K562 (cell line): ENCODE results near the gene CENPX. TPM values are rescaled to one million over a fixed set of nuclear protein-coding genes. Genes with fewer than 3 reads are reported as not detected.

Source experiments
- BRF2 ChIP-seq: IDR thresholded peaks from 3 replicates; pipeline ENCODE4 v1.6.1; 2011; ENCODE audit warnings: borderline replicate concordance, mild to moderate bottlenecking; ENCODE audit not compliant: insufficient read length, insufficient read depth
- CCAR2 ChIP-seq: fragments of 200-400 bp; formaldehyde crosslinking; IDR thresholded peaks from 2 replicates; pipeline ENCODE4 v1.6.1; 2017; ENCODE audit warnings: mild to moderate bottlenecking, low read depth, low read length
- CREB1 ChIP-seq, 2 experiments: sonication (generic) in 1 of 2; formaldehyde crosslinking in 1 of 2; IDR thresholded peaks; 2 replicates each; pipeline versions ENCODE4 v1.6.1 to v1.8.0; 2012 to 2022; ENCODE audit warnings: inconsistent platforms in 1 of 2, mild to moderate bottlenecking in 1 of 2, missing genetic modification reagents in 1 of 2, moderate library complexity in 1 of 2
- CREM ChIP-seq: IDR thresholded peaks from 2 replicates; pipeline ENCODE4 v1.6.1; 2014; ENCODE audit warnings: antibody characterized with exemption, low read depth
- CSDE1 ChIP-seq, 2 experiments: fragments of 450-650 bp; IDR thresholded peaks; 2 replicates each; pipeline ENCODE4 v1.6.1; 2016; ENCODE audit warnings: mild to moderate bottlenecking in 1 of 2
- CTBP1 ChIP-seq: fragments of 450-650 bp; IDR thresholded peaks from 2 replicates; pipeline ENCODE4 v1.6.1; 2016; ENCODE audit warnings: borderline replicate concordance
- ETS1 ChIP-seq: conservative IDR thresholded peaks from 2 replicates; pipeline ENCODE4 v1.6.1; 2011; ENCODE audit warnings: low read depth, mild to moderate bottlenecking, low read length; ENCODE audit not compliant: control insufficient read depth
- HDAC6 ChIP-seq: IDR thresholded peaks from 2 replicates; pipeline ENCODE4 v1.6.1; 2012; ENCODE audit warnings: low read depth, mild to moderate bottlenecking, control low read depth, inconsistent platforms, low read length, moderate library complexity
- MBD2 ChIP-seq: sonication (generic); IDR thresholded peaks from 2 replicates; pipeline ENCODE4 v1.6.1; 2016; ENCODE audit warnings: low read depth, borderline replicate concordance
- MEF2A ChIP-seq: IDR thresholded peaks from 2 replicates; pipeline ENCODE4 v1.6.1; 2011; ENCODE audit warnings: low read depth, mild to moderate bottlenecking, low read length, moderate library complexity; ENCODE audit not compliant: control insufficient read depth
- NR2C2 ChIP-seq, 2 experiments: fragments of 200-800 bp in 1 of 2; sonication (Bioruptor generic) in 1 of 2; sonication (generic) in 1 of 2; formaldehyde crosslinking in 1 of 2; IDR thresholded peaks; 2 replicates each; pipeline versions ENCODE4 v1.6.1 to v1.8.0; 2016 to 2022; ENCODE audit warnings: mild to moderate bottlenecking in 1 of 2, missing compliant biosample characterization in 1 of 2, missing genetic modification characterization in 1 of 2, missing genetic modification reagents in 1 of 2
- PCBP2 ChIP-seq: fragments of 200-400 bp; formaldehyde crosslinking; IDR thresholded peaks from 2 replicates; pipeline ENCODE4 v1.6.1; 2018; ENCODE audit warnings: low read length, low read depth, mild to moderate bottlenecking, moderate library complexity; ENCODE audit not compliant: poor library complexity, severe bottlenecking
- RB1 ChIP-seq: fragments of 450-650 bp; IDR thresholded peaks from 2 replicates; pipeline ENCODE4 v1.6.1; 2017; ENCODE audit warnings: low read depth, mild to moderate bottlenecking
- ZNF143 ChIP-seq: sonication (generic); formaldehyde crosslinking; IDR thresholded peaks from 2 replicates; pipeline ENCODE4 v1.9.0; 2022; ENCODE audit warnings: mild to moderate bottlenecking, missing genetic modification reagents
- ZNF146 ChIP-seq: IDR thresholded peaks from one replicate; pipeline ENCODE4 v1.6.1; 2018; ENCODE audit warnings: missing compliant biosample characterization; ENCODE audit not compliant: unreplicated experiment
- ZNF184 ChIP-seq: sonication (generic); formaldehyde crosslinking; IDR thresholded peaks from 2 replicates; pipeline ENCODE4 v1.5.0; 2020; ENCODE audit warnings: missing genetic modification reagents
- ZNF398 ChIP-seq: fragments of 250-450 bp; sonication (Bioruptor Pico); IDR thresholded peaks from 2 replicates; pipeline ENCODE4 v1.8.0; 2021; ENCODE audit warnings: moderate library complexity, mild to moderate bottlenecking, inconsistent platforms
- ZNF639 ChIP-seq, 2 experiments: fragments of 200-800 bp in 1 of 2; sonication (Bioruptor generic) in 1 of 2; sonication (generic) in 1 of 2; formaldehyde crosslinking in 1 of 2; IDR thresholded peaks in 1 of 2; conservative IDR thresholded peaks in 1 of 2; 2 replicates each; pipeline versions ENCODE4 v1.5.0 to v1.6.1; 2016 to 2020; ENCODE audit warnings: missing compliant biosample characterization in 1 of 2, missing genetic modification characterization in 1 of 2, missing genetic modification reagents in 1 of 2
- ZNF695 ChIP-seq: fragments of 450-650 bp; formaldehyde crosslinking; IDR thresholded peaks from 2 replicates; pipeline ENCODE4 v1.4.0; 2020; ENCODE audit warnings: mild to moderate bottlenecking, moderate library complexity
- polyA plus RNA-seq, 8 experiments: library from polyadenylated mRNA; depleted of rRNA in 4 of 8; stranded (reverse) in 5 of 8; unstranded in 3 of 8; fragments of >200 nt; fragmentation: Nextera tagmentation in 2 of 8; fragmentation: Illumina TruSeq in 1 of 8; extraction: Ambion mirVana in 2 of 8; extraction: Trizol in 1 of 8; gene quantifications; 2 replicates each; pipeline versions ENCODE4 v1.2.1 to v1.2.3, GENCODE V29; 2011 to 2014; ENCODE audit warnings: inconsistent platforms in 1 of 8, missing spikeins in 1 of 8
- total RNA-seq, 7 experiments: library from RNA; depleted of rRNA in 6 of 7; stranded (reverse); fragments of >200 nt in 6 of 7; fragmentation: Illumina TruSeq in 2 of 7; extraction: Trizol in 2 of 7; gene quantifications; 2 replicates each; pipeline versions ENCODE4 v1.2.1 to v1.2.3, GENCODE V29; 2011 to 2021; ENCODE audit warnings: low replicate concordance in 1 of 7

The CENPX gene
- total and polyA plus RNA-seq, 9 of the 15 experiments (the other 6 are each of a cell fraction or from before 2014, with no cell fraction given) = 32.7 to 352 (median 127) TPM

GRCh38 chr17:82022981-82023446 lies 336 bp upstream of the CENPX start, which contains the start of gene LRRC45 (continued):
- TF ChIP-seq ZNF639 (CRISPR knock-in tag; conservative IDR thresholded peaks at IDR 0.05 in 1 of 2, IDR thresholded peaks at IDR 0.05 in 1 of 2) (no peak), BRF2 (no peak), HDAC6 (no peak), RB1 (peak; percentile 25; the same call in 1 of the 2 replicates), ZNF146 (CRISPR knock-in tag) (no peak), PCBP2 (no peak), ZNF398 (no peak), CTBP1 (peak; percentile 100), ZNF695 (CRISPR knock-in tag) (no peak), ETS1 (0 out of 2 replicates have a peak, but pooled peaks have one; percentile 58), CREM (peak; percentile 86), NR2C2 (CRISPR knock-in tag; IDR thresholded peaks at IDR 0.05) (no peak), NR2C2 (tag; IDR thresholded peaks at IDR 0.05) (peak; percentile 83), CREB1 (IDR thresholded peaks at IDR 0.05) (no peak), CREB1 (CRISPR knock-in tag; IDR thresholded peaks at IDR 0.05) (peak; percentile 49; the same call in 1 of the 2 replicates), ZNF143 (CRISPR knock-in tag) (peak; percentile 86), MEF2A (no peak), CCAR2 (no peak), ZNF184 (CRISPR knock-in tag) (no peak), MBD2 (peak; percentile 99), CSDE1 (IDR thresholded peaks at IDR 0.05) (no peak)
